HCT116 (cell line): ENCODE data around the gene PNMA6E. TPM values are rescaled to one million over a fixed set of nuclear protein-coding genes. Genes with fewer than 3 reads are reported as not detected.

Experiments
- ATAC-seq: fragments of 200-7000 bp; cut with Tn5 transposase; 2 replicates; pipeline ENCODE4 v1.9.1; 2020; ENCODE audit warnings: mild to moderate bottlenecking, moderate library complexity
- BruUV-seq: library from RNA; stranded (reverse); fragments of 400-500 nt; replicated peaks from 2 replicates; lab custom pipeline; 2021; lab: Mats Ljungman, UMichigan
- CTCF ChIA-PET: fragments of 300-600 bp; sonication (Branson Sonifier 250); formaldehyde crosslinking; loops from one replicate; lab custom pipeline; 2021; ENCODE audit warnings: antibody characterized with exemption; lab: Charles Lee
- POLR2A ChIA-PET: fragments of 300-600, 350-600 bp; sonication (Branson Sonifier 250); formaldehyde crosslinking; loops from one replicate; lab custom pipeline; 2021; ENCODE audit warnings: antibody characterized with exemption; lab: Charles Lee
- RAD21 ChIA-PET, 2 experiments: fragments of 300-600 bp; sonication (Branson Sonifier 250); formaldehyde crosslinking; loops; one replicate each; lab custom pipeline; 2023; ENCODE audit warnings: low total read pairs in 2 of 2; ENCODE audit not compliant: uncharacterized antibody in 2 of 2, unreplicated experiment in 2 of 2, low non-redundant PET in 1 of 2; lab: Charles Lee
- DNase-seq: peaks from one replicate; pipeline ENCODE4 v3.0.0-alpha.2; 2010; ENCODE audit warnings: low read depth, low spot score
- H2AFZ ChIP-seq: fragments of 200-600 bp; shearing (Covaris generic), sonication (generic); 2 replicates; pipeline ENCODE4 v1.6.1; 2017; ENCODE audit warnings: low read depth, mixed run types, mixed read lengths, antibody characterized with exemption, low read length; ENCODE audit not compliant: poor library complexity, severe bottlenecking
- H3K27ac ChIP-seq: 2 replicates; pipeline ENCODE4 v1.5.1; 2012; ENCODE audit warnings: low read depth, low read length
- H3K27me3 ChIP-seq: fragments of 200-600 bp; sonication (generic); 2 replicates; pipeline ENCODE4 v1.6.1; 2016; ENCODE audit warnings: mixed run types, low read length, mixed read lengths; ENCODE audit not compliant: insufficient read depth
- H3K36me3 ChIP-seq, 2 experiments: fragments of 200-500 bp in 1 of 2; fragments of 200-600 bp in 1 of 2; sonication (Bioruptor generic) in 1 of 2; sonication (generic) in 1 of 2; 2 replicates each; pipeline versions ENCODE4 v1.5.1 to v1.6.1; 2014 to 2016; ENCODE audit warnings: low read length in 2 of 2, inconsistent platforms in 1 of 2, mixed read lengths in 1 of 2, mixed run types in 1 of 2; ENCODE audit not compliant: insufficient read depth in 2 of 2, control insufficient read depth in 1 of 2
- H3K4me1 ChIP-seq, 2 experiments: fragments of 200-600 bp in 1 of 2; sonication (generic) in 1 of 2; 2 replicates each; pipeline versions ENCODE4 v1.5.1 to v1.6.1; 2012 to 2017; ENCODE audit warnings: low read length in 2 of 2, inconsistent platforms in 1 of 2, mild to moderate bottlenecking in 1 of 2, mixed read lengths in 1 of 2, mixed run types in 1 of 2, moderate library complexity in 1 of 2; ENCODE audit not compliant: insufficient read depth in 2 of 2, control insufficient read depth in 1 of 2
- H3K4me2 ChIP-seq: fragments of 200-600 bp; sonication (generic); 2 replicates; pipeline ENCODE4 v1.6.1; 2017; ENCODE audit warnings: mixed run types, low read length, mixed read lengths
- H3K4me3 ChIP-seq, 2 experiments: fragments of 200-600 bp in 1 of 2; sonication (generic) in 1 of 2; replicated peaks in 1 of 2; 2 replicates each; pipeline ENCODE4 v1.5.1; 2011 to 2016; ENCODE audit warnings: low read length in 2 of 2, control low read depth in 1 of 2, low read depth in 1 of 2, mild to moderate bottlenecking in 1 of 2, mixed read lengths in 1 of 2, mixed run types in 1 of 2
- H3K79me2 ChIP-seq: fragments of 200-600 bp; sonication (generic); 2 replicates; pipeline ENCODE4 v1.6.1; 2017; ENCODE audit warnings: mild to moderate bottlenecking, mixed run types, low read length, moderate library complexity, mixed read lengths; ENCODE audit not compliant: insufficient read depth
- H3K9ac ChIP-seq: fragments of 200-600 bp; sonication (generic); 2 replicates; pipeline ENCODE4 v1.6.1; 2016; ENCODE audit warnings: low read length, mixed read lengths
- H3K9me2 ChIP-seq: fragments of 200-600 bp; sonication (generic), shearing (Covaris generic); 2 replicates; pipeline ENCODE4 v1.6.1; 2017; ENCODE audit warnings: mixed run types, mild to moderate bottlenecking, moderate library complexity; ENCODE audit not compliant: insufficient read depth
- H3K9me3 ChIP-seq, 2 experiments: fragments of 200-500 bp in 1 of 2; fragments of 200-600 bp in 1 of 2; sonication (Bioruptor generic) in 1 of 2; sonication (generic) in 1 of 2; 2 replicates each; pipeline ENCODE4 v1.6.1; 2014 to 2017; ENCODE audit warnings: low read length in 2 of 2, mixed read lengths in 2 of 2, inconsistent platforms in 1 of 2, low read depth in 1 of 2, mild to moderate bottlenecking in 1 of 2, mixed run types in 1 of 2, moderate library complexity in 1 of 2; ENCODE audit not compliant: control insufficient read depth in 1 of 2, insufficient read depth in 1 of 2
- H4K20me1 ChIP-seq: fragments of 200-600 bp; sonication (generic), shearing (Covaris generic); 2 replicates; pipeline ENCODE4 v1.6.1; 2017; ENCODE audit warnings: mixed run types, mild to moderate bottlenecking, moderate library complexity; ENCODE audit not compliant: insufficient read depth
- CBX3 ChIP-seq: IDR thresholded peaks from 2 replicates; pipeline ENCODE4 v1.6.1; 2012; ENCODE audit warnings: low read depth
- CEBPB ChIP-seq: IDR thresholded peaks from 2 replicates; pipeline ENCODE4 v1.6.1; 2012; ENCODE audit warnings: low read depth
- EGR1 ChIP-seq: IDR thresholded peaks from 2 replicates; pipeline ENCODE4 v1.6.1; 2012; ENCODE audit warnings: low read depth
- ELF1 ChIP-seq: IDR thresholded peaks from 2 replicates; pipeline ENCODE4 v1.6.1; 2012; ENCODE audit warnings: low read depth, borderline replicate concordance
- EZH2 ChIP-seq: fragments of 200-600 bp; sonication (generic); IDR thresholded peaks from 2 replicates; pipeline ENCODE4 v1.6.1; 2017; ENCODE audit warnings: antibody characterized with exemption, mixed run types
- SRF ChIP-seq: IDR thresholded peaks from 2 replicates; pipeline ENCODE4 v1.6.1; 2012; ENCODE audit warnings: low read depth
- TCF7L2 ChIP-seq: IDR thresholded peaks from 2 replicates; pipeline ENCODE4 v1.7.0; 2011; ENCODE audit warnings: borderline replicate concordance, inconsistent platforms; ENCODE audit not compliant: insufficient read depth, insufficient read length; ENCODE audit errors: extremely low read depth
- YY1 ChIP-seq: IDR thresholded peaks from 2 replicates; pipeline ENCODE4 v1.6.1; 2011; ENCODE audit warnings: low read length, low read depth, moderate library complexity, mild to moderate bottlenecking; ENCODE audit not compliant: insufficient replicate concordance; ENCODE audit errors: extremely low read depth
- intact Hi-C: fragments of 100-400 bp; cut with micrococcal nuclease; formaldehyde crosslinking; loops from 2 replicates; pipeline ENCODE4 v1.10.0; 2022
- total RNA-seq: library from RNA; stranded (reverse); gene quantifications from one replicate; pipeline ENCODE4 v1.2.1, GENCODE V29; 2021; ENCODE audit not compliant: unreplicated experiment
- TF ChIP-seq, protein P1 (sequence below), 3 experiments: fragments of 200-600 bp in 1 of 3; sonication (generic) in 1 of 3; IDR thresholded peaks in 2 of 3; conservative IDR thresholded peaks in 1 of 3; 2 replicates each; pipeline ENCODE4 v1.5.1; 2012 to 2017; ENCODE audit warnings: low read depth in 2 of 3, low read length in 2 of 3, antibody characterized with exemption in 1 of 3, borderline replicate concordance in 1 of 3, control low read depth in 1 of 3, mild to moderate bottlenecking in 1 of 3, mixed read lengths in 1 of 3, mixed run types in 1 of 3, moderate library complexity in 1 of 3; ENCODE audit not compliant: insufficient read depth in 1 of 3
- TF ChIP-seq, protein P2 (sequence below): IDR thresholded peaks from 2 replicates; pipeline ENCODE4 v1.6.1; 2012; ENCODE audit warnings: low read depth

PNMA6E gene
- total RNA-seq, 1 experiment from 2014 or later = not detected

DNA sequence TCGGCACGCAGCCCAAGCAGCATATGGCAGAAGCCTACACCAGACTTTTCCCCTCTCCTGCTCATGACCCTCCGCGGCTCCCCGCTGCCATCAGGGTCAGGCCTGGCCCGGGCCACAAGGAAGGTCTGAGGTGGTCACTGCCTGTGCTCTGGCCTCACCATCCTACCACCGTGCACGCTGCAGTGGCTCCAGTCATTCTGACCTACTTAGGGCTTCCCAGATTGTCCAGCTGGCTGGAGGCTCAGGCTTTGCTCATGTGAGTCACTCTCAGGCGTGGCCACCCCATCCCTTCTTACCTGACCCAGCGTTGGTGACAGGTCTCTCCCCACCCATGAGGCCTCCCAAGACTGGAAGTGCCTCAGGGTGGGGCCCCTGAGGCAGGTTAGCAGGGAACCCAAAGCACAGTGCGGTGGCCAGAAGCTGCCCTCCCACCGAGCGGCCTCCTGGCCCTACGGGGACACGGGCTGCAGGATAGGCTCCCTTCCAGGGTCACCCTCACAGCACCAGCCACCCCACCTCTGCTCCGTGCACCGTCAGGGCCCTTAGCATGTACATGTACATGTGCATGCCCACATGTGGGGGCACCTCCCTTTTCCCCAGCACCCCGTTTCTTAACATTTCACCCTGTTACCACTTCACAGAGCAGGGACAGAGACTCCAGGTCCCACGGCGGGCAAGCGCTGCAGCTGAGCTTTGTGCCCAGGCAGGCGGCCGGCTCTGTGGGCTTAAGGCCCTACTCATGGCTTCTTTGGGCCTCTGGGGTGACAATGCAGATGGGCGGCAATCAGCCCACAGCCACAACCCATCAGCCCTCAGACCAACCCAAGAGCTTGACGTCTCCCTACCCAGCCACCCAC, 42.6 kb upstream of the PNMA6E start:
- ATAC-seq = peak; percentile 33; the same call in 1 of the 2 replicates
- H3K4me3 ChIP-seq = no peak overlapping the region
- RAD21 ChIA-PET = no interaction called here
- CTCF ChIA-PET = no interaction called here
- no peak for TF ChIP-seq SRF
- no peak for TF ChIP-seq CBX3
- TF ChIP-seq, protein P1, sequence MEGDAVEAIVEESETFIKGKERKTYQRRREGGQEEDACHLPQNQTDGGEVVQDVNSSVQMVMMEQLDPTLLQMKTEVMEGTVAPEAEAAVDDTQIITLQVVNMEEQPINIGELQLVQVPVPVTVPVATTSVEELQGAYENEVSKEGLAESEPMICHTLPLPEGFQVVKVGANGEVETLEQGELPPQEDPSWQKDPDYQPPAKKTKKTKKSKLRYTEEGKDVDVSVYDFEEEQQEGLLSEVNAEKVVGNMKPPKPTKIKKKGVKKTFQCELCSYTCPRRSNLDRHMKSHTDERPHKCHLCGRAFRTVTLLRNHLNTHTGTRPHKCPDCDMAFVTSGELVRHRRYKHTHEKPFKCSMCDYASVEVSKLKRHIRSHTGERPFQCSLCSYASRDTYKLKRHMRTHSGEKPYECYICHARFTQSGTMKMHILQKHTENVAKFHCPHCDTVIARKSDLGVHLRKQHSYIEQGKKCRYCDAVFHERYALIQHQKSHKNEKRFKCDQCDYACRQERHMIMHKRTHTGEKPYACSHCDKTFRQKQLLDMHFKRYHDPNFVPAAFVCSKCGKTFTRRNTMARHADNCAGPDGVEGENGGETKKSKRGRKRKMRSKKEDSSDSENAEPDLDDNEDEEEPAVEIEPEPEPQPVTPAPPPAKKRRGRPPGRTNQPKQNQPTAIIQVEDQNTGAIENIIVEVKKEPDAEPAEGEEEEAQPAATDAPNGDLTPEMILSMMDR (IDR thresholded peaks at IDR 0.05 in 2 of 3, conservative IDR thresholded peaks at IDR 0.05 in 1 of 3; ENCODE audit: borderline replicate concordance in 1 of 3, insufficient read depth in 1 of 3, low read depth in 2 of 3, low read length in 2 of 3) = no peak
- TF ChIP-seq CEBPB = no peak
- TF ChIP-seq, protein P2, sequence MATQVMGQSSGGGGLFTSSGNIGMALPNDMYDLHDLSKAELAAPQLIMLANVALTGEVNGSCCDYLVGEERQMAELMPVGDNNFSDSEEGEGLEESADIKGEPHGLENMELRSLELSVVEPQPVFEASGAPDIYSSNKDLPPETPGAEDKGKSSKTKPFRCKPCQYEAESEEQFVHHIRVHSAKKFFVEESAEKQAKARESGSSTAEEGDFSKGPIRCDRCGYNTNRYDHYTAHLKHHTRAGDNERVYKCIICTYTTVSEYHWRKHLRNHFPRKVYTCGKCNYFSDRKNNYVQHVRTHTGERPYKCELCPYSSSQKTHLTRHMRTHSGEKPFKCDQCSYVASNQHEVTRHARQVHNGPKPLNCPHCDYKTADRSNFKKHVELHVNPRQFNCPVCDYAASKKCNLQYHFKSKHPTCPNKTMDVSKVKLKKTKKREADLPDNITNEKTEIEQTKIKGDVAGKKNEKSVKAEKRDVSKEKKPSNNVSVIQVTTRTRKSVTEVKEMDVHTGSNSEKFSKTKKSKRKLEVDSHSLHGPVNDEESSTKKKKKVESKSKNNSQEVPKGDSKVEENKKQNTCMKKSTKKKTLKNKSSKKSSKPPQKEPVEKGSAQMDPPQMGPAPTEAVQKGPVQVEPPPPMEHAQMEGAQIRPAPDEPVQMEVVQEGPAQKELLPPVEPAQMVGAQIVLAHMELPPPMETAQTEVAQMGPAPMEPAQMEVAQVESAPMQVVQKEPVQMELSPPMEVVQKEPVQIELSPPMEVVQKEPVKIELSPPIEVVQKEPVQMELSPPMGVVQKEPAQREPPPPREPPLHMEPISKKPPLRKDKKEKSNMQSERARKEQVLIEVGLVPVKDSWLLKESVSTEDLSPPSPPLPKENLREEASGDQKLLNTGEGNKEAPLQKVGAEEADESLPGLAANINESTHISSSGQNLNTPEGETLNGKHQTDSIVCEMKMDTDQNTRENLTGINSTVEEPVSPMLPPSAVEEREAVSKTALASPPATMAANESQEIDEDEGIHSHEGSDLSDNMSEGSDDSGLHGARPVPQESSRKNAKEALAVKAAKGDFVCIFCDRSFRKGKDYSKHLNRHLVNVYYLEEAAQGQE = no peak
- no peak for TF ChIP-seq EGR1
- no peak for TF ChIP-seq TCF7L2
- TF ChIP-seq EZH2 = no peak
- no peak for TF ChIP-seq ELF1
- no peak for TF ChIP-seq YY1
- peaks cover 0 to 7% of the 10 kb centered on the region in 2 experiments; a peak in 1 of 4 replicates for H3K4me1 ChIP-seq
- no peaks in the 10 kb centered on the region for H3K79me2 ChIP-seq
- intact Hi-C loops = no loop called here
- POLR2A ChIA-PET = no interaction called here
- no peak overlapping the region for H3K9ac ChIP-seq
- H3K4me2 ChIP-seq = no peak overlapping the region
- H2AFZ ChIP-seq = no peak overlapping the region
- BruUV-seq = no TSS peak
- H3K9me3 ChIP-seq = no peaks in the 10 kb centered on the region
- H3K36me3 ChIP-seq = no peaks in the 10 kb centered on the region
- H3K27ac ChIP-seq = no peak overlapping the region
- H4K20me1 ChIP-seq = no peaks in the 10 kb centered on the region
- H3K27me3 ChIP-seq = no peaks in the 10 kb centered on the region
- H3K9me2 ChIP-seq = no peaks in the 10 kb centered on the region
- no peak for DNase-seq
